Fibroblast of gingiva (primary cell): ENCODE measurements around the gene IFT57.

Experiments used
- DNase-seq: peaks from one replicate; pipeline ENCODE4 v3.0.0-alpha.2; 2011; ENCODE audit warnings: low read depth

IFT57 gene

GRCh38 chr3:108219336-108219735, 2.9 kb downstream of the IFT57 start:
- DNase-seq: no peak

DNA sequence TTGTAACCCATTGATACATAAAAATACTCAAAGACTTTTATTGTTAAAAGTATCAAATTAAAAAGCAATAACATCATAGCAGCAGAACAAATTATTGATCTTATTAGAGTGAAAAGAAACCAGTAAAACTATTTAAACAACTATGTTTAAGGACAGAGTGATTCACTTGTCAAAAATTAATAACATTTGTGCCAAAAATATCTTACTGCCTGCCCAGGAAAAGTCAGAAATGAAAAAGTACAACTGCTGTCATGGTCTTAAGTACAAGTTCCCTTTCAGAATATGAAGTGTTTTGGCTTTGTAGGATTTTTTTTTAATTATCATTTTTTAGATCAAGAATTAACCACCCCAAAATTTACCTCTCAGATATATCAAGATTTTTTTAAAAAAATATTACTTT, 3.4 kb downstream of the IFT57 start:
- DNase-seq: peak; percentile 25

- peak; percentile 6 for DNase-seq
Observed at GRCh38 chr3:108215871-108216270, 6.4 kb downstream of the IFT57 start.

DNA sequence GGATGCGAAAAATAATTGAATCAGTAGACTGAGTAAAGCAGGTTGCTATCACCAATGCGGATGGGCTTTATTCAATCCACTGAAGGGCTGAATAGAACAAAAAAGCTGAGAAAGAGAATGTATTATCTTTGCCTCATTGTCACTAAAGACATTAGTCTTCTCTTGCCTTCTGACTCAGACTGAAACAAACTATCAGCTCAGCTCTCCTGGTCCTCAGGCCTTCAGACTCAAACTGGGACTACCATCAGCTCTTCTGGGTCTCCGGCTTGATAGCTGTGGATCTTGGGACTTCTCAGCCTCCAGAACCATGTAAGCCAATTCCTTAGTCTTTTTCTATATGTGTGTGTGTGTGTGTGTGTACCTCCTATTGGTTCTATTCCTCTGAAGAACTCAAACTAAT, 12.6 kb downstream of the IFT57 start:
- no peak for DNase-seq

GRCh38 chr3:108208831-108209230, 13.4 kb downstream of the IFT57 start:
- no peak for DNase-seq

- no peak for DNase-seq
Observed at GRCh38 chr3:108202834-108203233, 19.4 kb downstream of the IFT57 start.

- peak; percentile 7 for DNase-seq
Observed at GRCh38 chr3:108202080-108202479, 20.1 kb downstream of the IFT57 start.

- no peak for DNase-seq
Observed at GRCh38 chr3:108201258-108201657, 21.0 kb downstream of the IFT57 start.

DNA sequence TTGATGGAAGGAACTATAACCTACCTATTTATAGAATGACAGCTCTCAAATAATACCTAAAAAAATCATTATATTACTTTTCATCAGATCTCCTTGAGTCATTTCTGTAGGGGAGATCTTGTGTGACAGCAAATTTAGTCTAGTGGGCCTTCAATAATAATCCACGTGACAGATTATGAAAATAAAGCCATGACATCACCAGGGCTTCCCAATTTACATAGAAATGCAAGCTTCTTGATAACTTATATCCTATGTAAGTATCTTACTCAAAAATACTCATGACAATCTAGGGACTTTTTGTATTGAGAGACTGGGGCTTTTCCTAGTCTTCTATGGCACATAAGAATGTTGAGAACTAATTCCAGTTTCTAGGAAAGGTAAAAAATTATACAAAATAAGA, 21.6 kb downstream of the IFT57 start:
- DNase-seq: no peak

- no peak for DNase-seq
Observed at GRCh38 chr3:108200024-108200423, 22.2 kb downstream of the IFT57 start.

GRCh38 chr3:108191394-108191793, 30.8 kb downstream of the IFT57 start:
- DNase-seq: no peak

DNA sequence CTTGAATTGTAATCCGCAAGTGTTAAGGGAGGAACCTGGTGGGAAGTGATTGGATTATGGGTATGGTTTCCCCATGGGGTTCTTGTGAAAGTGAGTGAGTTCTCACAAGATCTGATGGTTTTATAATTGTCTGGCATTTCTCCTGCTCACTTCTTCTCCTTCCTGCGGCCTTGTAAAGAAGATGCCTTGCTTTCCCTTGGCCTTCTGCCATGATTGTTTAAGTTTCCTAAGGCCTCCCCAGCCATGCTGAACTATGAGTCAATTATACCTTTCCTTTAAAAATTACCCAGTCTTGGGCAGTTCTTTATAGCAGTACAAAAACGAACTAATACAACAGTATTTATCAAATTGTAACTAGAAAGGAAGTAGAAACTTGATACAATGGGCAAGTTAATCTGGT, 31.9 kb downstream of the IFT57 start:
- no peak for DNase-seq

DNA sequence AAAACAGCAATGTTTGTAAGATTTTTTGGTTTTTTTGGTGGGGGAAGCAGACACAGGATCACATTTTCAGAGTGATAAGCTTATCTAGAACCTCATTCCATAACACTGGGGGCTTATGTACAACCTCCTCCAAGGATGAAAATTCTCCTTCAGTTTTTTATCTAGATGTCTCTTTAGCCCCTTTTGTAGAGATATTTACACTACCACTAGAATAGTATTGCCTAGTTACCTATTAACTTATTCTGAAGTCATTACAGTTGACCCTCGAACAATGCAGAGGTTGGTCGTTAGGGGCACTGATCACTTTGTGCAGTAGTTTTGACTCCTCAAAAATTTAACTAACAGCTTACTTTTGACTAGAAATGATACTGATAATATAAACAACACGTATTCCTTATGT, 32.8 kb downstream of the IFT57 start:
- DNase-seq: no peak

DNA sequence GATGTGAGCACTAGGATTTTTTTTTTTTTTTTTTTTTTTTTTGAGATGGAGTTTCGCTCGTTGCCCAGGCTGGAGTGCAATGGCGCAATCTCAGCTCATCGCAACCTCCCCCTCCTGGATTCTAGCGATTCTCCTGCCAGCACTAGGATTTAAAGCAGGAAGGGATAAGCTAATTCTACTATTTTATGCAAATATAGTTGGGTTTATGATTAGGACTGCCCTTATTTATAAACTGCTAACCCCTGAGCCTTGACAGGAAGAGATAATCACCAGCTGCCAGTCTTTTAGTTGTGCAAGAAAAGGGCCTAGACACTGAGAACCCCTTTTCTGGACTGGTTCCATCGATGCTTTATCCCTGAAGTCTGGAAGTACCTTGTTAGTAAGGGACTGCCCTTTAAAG, 36.7 kb downstream of the IFT57 start:
- DNase-seq: no peak

GRCh38 chr3:108184824-108185223, 37.4 kb downstream of the IFT57 start:
- DNase-seq: no peak

DNA sequence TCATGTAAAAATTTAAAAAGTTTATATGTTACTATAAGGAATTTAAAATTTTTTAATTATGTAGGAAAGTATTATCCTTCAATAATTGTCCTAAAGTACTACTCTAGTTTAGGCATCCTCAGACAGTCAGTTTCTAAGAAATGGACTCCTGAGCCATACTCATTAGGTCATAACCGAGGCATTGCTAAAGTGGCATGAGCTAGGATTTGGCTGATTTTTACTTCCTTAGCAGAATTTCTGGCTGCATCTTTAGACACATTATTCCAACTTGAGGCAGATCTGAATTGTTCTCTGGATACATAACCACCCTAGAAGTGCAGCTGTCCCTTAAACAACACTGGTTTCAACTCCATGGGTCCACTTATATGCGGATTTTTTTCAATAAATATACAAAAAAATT, 38.3 kb downstream of the IFT57 start:
- DNase-seq: peak; percentile 15

- peak; percentile 52 for DNase-seq
Observed at GRCh38 chr3:108183181-108183580, 39.0 kb downstream of the IFT57 start.

GRCh38 chr3:108182339-108182738, 39.9 kb downstream of the IFT57 start:
- DNase-seq: no peak

GRCh38 chr3:108181172-108181571, 41.1 kb downstream of the IFT57 start:
- DNase-seq: no peak

DNA sequence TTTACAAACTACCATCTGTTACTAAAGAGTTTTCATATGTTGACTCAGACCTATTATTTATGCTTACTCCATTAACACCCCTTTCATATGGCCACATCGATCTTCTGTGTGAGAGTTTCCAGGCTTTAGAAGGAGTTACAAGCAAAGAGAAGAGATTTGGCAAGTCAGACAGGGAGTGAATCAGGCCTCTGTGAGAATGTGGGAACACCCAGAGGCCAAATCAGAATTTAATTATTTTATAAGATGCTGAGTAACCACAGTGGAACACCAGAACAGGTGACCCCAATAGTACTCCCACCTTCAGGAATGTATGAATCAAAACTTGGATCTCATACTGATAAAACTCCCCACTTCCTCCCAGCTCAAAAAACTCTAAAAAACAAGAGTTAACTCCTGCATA, 42.0 kb downstream of the IFT57 start:
- DNase-seq: peak; percentile 10

- peak; percentile 58 for DNase-seq
Observed at GRCh38 chr3:108178676-108179075, 43.5 kb downstream of the IFT57 start.

DNA sequence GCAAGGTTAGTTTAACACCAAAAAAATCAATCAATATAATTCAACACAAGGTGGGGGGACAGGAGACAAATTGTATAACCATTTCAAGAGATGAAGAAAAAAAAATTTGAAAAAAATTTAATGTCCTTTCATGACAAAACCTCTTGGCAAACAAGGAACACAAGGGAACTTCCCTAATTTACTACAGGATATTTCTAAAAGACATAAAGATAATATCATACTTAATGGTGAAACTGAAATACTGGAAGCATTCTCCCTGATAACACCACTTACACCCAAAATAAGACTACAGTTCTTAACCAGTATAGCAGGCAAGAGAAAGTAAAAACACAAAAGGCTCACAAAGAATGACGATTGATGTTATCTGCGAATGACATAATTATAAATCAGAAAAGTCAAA, 44.7 kb downstream of the IFT57 start:
- no peak for DNase-seq

DNA sequence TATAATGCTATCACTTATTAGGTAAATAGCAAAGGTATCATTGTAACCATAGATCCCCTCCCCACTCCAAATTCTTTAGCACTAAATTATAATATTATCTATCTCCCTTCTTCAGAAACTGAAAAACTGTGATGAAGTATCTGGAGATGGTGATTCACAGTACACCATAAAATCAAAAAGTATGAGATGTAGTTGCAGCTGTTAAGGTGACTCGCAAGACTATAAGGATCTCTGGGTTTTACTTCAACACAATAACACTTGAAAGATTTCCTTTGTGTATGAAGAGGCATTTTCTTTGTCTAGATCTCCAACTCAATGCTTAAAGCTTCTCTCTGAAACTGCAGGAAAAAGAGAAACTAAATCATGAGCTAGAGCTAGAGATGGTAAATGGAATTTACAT, 46.9 kb downstream of the IFT57 start:
- DNase-seq: no peak

- DNase-seq: no peak
Observed at GRCh38 chr3:108171106-108171505, 51.1 kb downstream of the IFT57 start.

DNA sequence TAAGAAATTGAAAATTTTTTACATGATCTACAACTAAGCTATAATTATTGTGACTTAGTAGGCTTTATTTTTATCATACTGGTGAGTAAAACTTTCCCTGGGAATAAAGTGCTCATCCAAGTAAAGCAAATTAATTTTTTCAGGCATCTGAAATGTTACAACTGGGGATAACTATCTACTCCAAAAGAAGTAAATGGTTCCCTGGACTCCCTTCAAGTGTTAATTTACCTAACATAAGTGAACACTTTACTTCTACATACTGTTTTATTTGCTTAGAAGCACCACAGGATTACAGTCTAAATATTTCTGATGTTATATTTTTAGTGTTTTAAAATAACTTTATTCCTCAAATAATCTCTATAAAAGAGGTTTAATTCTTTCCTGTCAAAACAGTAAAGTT, 57.8 kb downstream of the IFT57 start:
- no peak for DNase-seq
